ENCODE measurements around the gene POLR3B.

GRCh38 chr12:106342397-106343213 lies 14.9 kb upstream of the POLR3B start:
- TF ChIP-seq, protein P1, sequence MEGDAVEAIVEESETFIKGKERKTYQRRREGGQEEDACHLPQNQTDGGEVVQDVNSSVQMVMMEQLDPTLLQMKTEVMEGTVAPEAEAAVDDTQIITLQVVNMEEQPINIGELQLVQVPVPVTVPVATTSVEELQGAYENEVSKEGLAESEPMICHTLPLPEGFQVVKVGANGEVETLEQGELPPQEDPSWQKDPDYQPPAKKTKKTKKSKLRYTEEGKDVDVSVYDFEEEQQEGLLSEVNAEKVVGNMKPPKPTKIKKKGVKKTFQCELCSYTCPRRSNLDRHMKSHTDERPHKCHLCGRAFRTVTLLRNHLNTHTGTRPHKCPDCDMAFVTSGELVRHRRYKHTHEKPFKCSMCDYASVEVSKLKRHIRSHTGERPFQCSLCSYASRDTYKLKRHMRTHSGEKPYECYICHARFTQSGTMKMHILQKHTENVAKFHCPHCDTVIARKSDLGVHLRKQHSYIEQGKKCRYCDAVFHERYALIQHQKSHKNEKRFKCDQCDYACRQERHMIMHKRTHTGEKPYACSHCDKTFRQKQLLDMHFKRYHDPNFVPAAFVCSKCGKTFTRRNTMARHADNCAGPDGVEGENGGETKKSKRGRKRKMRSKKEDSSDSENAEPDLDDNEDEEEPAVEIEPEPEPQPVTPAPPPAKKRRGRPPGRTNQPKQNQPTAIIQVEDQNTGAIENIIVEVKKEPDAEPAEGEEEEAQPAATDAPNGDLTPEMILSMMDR (optimal IDR thresholded peaks at IDR 0.05 in 1 of 3, IDR thresholded peaks at IDR 0.05 in 1 of 3, conservative IDR thresholded peaks at IDR 0.05 in 1 of 3; ENCODE audit: extremely low read depth in 1 of 3, insufficient read depth in 2 of 3, low read length in 3 of 3), result no peak
- TF ChIP-seq EZH2 (IDR thresholded peaks at IDR 0.05; ENCODE audit: low read length), result no peak

All from keratinocyte (primary cell).